SHP77 (cell line): ENCODE data around the gene MS4A10.
A peak's percentile ranks its signal among the peaks of the same experiment; 100 is the strongest.

Experiments
- DNase-seq, 2 experiments: peaks; one replicate each; lab custom pipeline; 2025; lab: John Stamatoyannopoulos, UW

The MS4A10 gene

GRCh38 chr11:60825118-60825517 is 40.0 kb downstream of the MS4A10 start:
- no peak for DNase-seq

GRCh38 chr11:60825790-60826189 is 40.7 kb downstream of the MS4A10 start:
- DNase-seq: no peak

- no peak for DNase-seq
Observed at GRCh38 chr11:60830478-60831142, 45.5 kb downstream of the MS4A10 start.

- DNase-seq: peak in 1 of 2 experiments; percentile 57
Observed at GRCh38 chr11:60831143-60831500, 46.0 kb downstream of the MS4A10 start.

- DNase-seq: no peak
Observed at GRCh38 chr11:60831501-60832079, 46.5 kb downstream of the MS4A10 start.

- no peak for DNase-seq
Observed at GRCh38 chr11:60834742-60835533, 49.8 kb downstream of the MS4A10 start.

GRCh38 chr11:60835534-60835846 is 50.4 kb downstream of the MS4A10 start:
- no peak for DNase-seq

- no peak for DNase-seq
Observed at GRCh38 chr11:60836866-60837515, 51.9 kb downstream of the MS4A10 start.

- no peak for DNase-seq
Observed at GRCh38 chr11:60838132-60838531, 53.0 kb downstream of the MS4A10 start.

GRCh38 chr11:60840470-60841430 is 55.6 kb downstream of the MS4A10 start:
- DNase-seq: no peak

GRCh38 chr11:60841797-60842667 is 56.9 kb downstream of the MS4A10 start, which contains the start of gene CCDC86:
CCDC86 (plus strand) TSS chr11:60842113; CDS start chr11:60842125, 12 bp downstream.
- DNase-seq: peak; percentile 57 to 59

- DNase-seq: no peak
Observed at GRCh38 chr11:60842668-60843600, 57.8 kb downstream of the MS4A10 start.

GRCh38 chr11:60844045-60844869 is 59.1 kb downstream of the MS4A10 start:
- no peak for DNase-seq

- DNase-seq: no peak
Observed at GRCh38 chr11:60844870-60845221, 59.7 kb downstream of the MS4A10 start.

- DNase-seq: no peak
Observed at GRCh38 chr11:60845338-60845737, 60.2 kb downstream of the MS4A10 start.

- DNase-seq: no peak
Observed at GRCh38 chr11:60847281-60847680, 62.1 kb downstream of the MS4A10 start.

- no peak for DNase-seq
Observed at GRCh38 chr11:60847896-60848295, 62.8 kb downstream of the MS4A10 start.

GRCh38 chr11:60848714-60849151 is 63.6 kb downstream of the MS4A10 start:
- no peak for DNase-seq
